ENCODE measurements around the gene ARL5A.

- TF ChIP-seq, protein P1, sequence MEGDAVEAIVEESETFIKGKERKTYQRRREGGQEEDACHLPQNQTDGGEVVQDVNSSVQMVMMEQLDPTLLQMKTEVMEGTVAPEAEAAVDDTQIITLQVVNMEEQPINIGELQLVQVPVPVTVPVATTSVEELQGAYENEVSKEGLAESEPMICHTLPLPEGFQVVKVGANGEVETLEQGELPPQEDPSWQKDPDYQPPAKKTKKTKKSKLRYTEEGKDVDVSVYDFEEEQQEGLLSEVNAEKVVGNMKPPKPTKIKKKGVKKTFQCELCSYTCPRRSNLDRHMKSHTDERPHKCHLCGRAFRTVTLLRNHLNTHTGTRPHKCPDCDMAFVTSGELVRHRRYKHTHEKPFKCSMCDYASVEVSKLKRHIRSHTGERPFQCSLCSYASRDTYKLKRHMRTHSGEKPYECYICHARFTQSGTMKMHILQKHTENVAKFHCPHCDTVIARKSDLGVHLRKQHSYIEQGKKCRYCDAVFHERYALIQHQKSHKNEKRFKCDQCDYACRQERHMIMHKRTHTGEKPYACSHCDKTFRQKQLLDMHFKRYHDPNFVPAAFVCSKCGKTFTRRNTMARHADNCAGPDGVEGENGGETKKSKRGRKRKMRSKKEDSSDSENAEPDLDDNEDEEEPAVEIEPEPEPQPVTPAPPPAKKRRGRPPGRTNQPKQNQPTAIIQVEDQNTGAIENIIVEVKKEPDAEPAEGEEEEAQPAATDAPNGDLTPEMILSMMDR (IDR thresholded peaks at IDR 0.05; ENCODE audit: insufficient read depth, low read length) = no peak
- no peak for TF ChIP-seq POLR2AphosphoS5 (IDR thresholded peaks at IDR 0.05; ENCODE audit: low read depth)
- TF ChIP-seq GABPA (IDR thresholded peaks at IDR 0.05; ENCODE audit: low read depth) = no peak
- TF ChIP-seq REST (IDR thresholded peaks at IDR 0.05; ENCODE audit: insufficient replicate concordance, low read depth) = no peak
- TF ChIP-seq SPI1 (IDR thresholded peaks at IDR 0.05; ENCODE audit: borderline replicate concordance, low read depth) = no peak
Observed at GRCh38 chr2:151770995-151771394, 57.2 kb downstream of the ARL5A start.

Measured in HL-60 (cell line).